ENCODE measurements around the gene GLRX.
A peak's percentile ranks its signal among the peaks of the same experiment; 100 is the strongest.

GLRX gene

GRCh38 chr5:95808686-95809413 is 13.7 kb downstream of the GLRX start:
- DNase-seq = peak; percentile 85 to 87

GRCh38 chr5:95808013-95808685 is 14.4 kb downstream of the GLRX start:
- DNase-seq = no peak

- DNase-seq = no peak
Observed at GRCh38 chr5:95806687-95807086, 15.8 kb downstream of the GLRX start.

DNA sequence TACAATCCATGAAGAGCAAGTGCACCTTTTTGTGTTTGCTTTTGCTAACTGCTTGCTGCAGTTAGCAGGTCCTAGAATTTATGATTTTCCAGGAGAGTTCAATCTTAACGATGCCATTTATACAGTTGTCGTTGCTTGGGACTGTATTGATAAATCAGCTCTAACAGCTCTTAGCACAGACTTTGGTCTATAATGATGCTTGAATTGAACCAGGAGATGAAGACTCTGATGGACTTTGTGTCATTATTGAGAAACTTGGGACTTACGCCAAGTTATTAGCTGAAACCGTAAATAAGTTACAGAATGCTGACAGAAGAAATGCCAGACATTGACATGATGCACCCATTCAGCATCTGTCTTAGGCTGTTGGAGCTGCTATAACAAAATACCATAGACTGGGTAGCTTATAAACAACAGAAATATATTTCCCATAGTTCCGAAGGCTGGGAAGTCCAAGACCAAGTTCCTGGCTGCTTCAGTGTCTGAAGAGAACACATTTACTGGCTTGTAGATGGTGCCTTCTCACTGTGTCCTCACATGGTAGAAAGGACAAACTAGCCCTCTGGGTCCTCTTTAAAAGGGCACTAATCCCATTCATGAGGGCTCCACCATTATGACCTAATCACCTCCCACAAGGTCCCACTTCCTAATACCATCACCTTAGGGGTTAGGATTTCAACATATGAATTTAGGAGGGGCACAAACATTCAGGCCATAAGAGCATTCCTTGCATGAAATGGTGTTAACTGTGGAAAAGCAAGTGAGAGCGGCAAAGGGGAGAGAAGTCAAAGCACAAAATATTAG is 17.6 kb downstream of the GLRX start:
- no peak for DNase-seq

- DNase-seq = no peak
Observed at GRCh38 chr5:95803271-95804148, 19.0 kb downstream of the GLRX start.

DNA sequence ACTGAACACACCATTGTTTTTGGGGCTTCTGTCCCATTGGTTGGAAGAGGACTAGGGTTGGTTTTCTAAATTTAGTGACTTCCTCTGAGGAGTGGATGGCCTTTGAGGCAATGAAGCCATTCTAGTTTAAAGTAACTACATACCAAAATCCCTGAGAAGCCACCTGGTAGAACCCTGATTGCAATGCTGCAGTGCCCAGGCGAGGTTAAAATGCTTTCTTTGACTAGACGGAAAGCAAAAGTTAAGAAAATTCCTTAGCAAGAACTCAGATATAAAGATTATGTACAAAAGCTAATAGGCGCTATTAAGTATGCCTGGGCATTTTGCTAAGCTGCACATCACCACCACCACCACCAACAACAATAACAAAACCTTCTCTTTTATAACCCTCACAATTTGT is 20.6 kb downstream of the GLRX start:
- no peak for DNase-seq

DNA sequence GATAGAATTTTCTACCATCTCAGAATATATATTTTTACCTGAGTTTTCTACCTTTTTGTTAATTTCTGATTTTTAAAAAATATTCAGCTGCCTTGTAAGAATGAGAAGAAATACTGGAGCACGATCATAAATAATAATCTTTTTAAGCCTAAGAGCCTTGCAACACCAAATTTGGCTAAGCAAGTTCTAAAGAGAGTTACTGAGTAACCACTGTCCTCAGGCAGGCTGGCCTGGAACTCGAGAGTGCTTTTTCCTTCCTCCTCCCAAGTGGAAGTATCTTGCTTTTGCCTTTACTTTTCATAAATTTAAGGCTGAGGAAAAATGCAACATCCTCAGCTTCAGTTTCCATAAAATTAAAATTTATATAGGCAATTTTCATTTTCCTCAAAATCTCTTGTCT is 21.0 kb downstream of the GLRX start:
- no peak for DNase-seq

GRCh38 chr5:95800553-95800952 is 22.0 kb downstream of the GLRX start:
- DNase-seq = no peak

DNA sequence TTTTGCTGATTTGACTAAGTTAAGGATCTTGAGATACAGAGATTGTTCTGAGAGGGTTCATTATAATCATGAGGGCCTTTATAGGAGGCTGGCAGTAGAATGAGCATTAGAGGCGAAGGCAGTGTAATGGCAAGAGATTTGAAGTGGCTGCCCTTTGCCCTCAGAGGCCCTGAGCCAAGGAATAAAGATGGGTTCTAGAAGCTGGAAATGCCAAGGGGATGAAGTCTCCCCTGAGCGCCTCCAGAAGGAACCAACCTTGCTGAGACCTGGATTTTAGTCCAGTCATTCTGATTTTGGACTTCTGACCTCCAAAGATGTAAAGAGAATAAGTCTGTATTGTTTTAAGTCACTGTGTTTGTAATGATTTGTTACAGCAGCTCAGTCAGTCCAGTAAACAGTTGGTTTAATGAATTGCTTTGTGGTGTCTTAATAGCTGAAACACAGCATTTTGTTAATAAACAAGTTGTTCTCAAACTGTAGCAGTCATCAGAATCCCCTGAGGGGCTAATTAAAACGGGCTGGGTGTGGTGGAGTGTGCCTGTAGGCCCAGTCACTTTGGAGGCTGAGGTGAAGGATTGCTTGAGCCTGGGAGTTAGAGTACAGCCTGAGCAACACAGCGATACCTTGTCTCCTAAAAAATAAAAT is 23.2 kb downstream of the GLRX start:
- no peak for DNase-seq

GRCh38 chr5:95798545-95798944 is 24.0 kb downstream of the GLRX start:
- DNase-seq = no peak

- DNase-seq = no peak
Observed at GRCh38 chr5:95798048-95798447, 24.5 kb downstream of the GLRX start.

DNA sequence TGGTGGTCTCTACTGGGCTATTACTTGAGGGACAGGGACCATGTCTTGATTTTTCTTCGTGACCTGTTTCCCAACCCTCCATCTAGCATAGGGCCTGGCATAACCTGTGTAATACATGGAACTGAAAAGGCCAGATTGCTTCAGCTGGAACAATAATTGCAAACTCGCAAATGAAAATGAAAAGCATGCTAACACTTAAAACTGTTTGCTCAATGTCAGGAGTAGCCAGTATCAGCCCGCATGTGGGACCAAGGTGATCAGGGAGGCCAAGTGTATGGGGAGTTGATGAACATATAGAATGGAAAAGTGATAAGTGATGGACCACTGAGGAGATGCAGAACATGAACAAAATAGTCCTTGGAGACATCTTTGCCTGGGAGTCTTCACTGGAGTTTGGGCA is 25.2 kb downstream of the GLRX start:
- DNase-seq = no peak

DNA sequence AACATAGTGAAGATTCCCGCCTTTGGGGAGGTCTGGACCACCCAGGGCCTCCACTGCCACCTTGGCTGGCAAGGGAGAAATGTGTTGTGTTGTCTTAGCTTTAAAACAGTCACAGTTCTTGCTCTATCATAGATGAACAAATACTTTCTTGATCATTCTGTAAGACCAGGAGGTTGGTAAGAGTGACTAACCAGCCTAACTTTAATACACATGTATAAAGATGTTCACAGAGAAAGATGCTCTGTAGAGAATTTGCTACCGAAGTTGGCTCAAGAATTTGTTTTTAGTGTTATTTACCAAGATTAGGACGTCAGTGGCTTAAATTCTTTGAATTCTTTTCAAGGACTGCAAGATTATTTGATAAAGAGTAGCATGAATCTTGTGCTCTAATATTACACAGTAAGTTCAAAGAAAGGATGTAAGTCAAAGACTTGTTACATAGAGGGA is 28.4 kb downstream of the GLRX start:
- no peak for DNase-seq

- DNase-seq = no peak
Observed at GRCh38 chr5:95791751-95792150, 30.8 kb downstream of the GLRX start.

DNA sequence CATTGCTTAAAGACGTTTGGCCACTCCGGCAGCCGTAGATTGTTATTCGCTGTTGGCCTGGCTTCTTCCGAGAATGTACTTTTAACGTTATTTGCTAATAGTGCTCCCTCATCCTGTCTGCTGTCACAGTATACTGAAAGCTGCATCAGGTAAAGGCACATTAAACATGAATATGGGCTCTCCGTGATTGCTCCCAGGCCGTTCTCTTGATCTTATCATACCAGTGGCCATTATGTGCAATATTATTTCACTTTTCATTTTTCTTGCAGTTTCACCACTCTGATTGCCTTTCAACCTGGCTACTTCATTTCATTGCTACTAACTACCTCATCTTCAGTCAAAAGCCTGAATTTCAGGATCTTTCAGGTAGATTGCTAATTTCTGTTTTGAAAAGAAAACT is 34.0 kb downstream of the GLRX start:
- no peak for DNase-seq

- DNase-seq = no peak
Observed at GRCh38 chr5:95786821-95787418, 35.6 kb downstream of the GLRX start.

DNA sequence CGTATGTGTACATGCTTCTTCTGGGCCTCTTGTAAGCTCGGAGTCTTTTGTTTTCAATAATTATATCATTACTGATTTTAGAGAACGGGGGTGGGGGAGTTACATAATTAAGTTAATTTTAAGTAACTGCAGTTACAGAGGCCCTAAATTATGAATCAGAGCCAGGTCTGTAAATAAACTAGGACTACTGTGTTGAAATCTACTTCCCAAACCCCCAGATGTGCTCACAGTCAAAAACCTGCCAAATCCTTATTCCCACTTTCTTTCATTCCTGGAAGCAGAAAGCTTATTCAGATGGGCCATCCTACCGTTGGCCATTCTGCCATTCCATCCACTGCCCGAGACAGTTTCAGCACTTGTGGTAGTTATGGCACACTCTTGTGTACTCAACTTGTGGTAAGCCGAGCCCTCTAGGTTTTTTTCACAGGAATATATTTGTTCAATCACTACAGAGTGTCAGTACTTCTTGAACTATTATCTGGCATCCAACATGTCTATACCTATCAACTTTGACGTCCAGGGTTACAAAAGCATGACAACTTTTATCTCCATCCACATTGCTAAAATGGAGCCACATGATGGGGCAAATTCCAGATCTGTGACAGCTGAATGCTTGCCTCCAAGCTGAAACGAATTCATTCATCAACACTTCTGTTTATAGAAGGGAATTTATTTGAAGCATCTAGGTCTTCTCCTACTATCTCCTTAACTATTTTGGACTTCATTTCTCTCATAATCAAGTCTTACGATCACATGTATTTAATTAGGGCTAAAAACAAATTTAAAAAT is 37.8 kb downstream of the GLRX start:
- no peak for DNase-seq

GRCh38 chr5:95783661-95784060 is 38.9 kb downstream of the GLRX start:
- no peak for DNase-seq

DNA sequence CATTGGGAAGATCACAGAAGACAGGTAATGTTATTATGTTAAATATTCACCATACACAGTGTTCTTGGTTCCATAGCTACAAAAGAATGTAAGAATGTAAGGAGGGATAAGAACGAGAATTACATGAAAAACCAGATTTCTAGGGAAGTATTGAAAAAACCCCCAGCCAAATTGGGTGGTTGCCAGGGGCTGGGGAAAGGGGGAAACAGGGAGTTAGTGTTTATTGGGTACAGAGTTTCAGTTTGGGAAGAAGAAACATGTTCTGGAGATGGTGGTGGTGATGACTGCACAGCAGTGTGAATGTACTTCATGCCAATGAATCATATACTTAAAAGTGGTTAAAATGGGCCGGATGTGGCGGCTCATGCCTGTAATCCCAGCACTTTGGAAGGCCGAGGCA is 40.3 kb downstream of the GLRX start:
- no peak for DNase-seq

DNA sequence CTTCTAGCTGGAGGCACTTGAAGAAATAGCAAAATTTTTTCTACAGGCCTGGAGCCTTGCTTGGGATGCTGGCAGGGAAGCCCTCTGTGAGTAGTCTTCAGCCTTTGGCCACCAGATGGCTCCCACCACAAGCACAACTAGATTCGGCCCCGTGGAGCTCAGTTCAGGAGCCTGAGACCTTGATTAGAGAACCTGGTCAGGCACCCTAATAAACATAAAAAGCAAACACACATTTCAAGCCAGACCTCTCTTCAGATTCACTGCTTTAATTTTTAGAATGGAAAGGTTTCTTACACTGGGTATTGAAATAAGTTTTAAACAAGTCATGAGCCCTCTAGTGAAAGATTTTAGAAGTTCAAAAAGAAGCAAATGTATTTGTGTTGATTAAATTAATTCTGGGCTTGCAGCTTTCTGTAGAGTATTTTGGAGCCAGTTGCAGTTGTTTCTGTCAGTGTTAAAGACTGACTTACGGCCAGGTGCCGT is 41.4 kb downstream of the GLRX start:
- peak; percentile 77 for DNase-seq

DNA sequence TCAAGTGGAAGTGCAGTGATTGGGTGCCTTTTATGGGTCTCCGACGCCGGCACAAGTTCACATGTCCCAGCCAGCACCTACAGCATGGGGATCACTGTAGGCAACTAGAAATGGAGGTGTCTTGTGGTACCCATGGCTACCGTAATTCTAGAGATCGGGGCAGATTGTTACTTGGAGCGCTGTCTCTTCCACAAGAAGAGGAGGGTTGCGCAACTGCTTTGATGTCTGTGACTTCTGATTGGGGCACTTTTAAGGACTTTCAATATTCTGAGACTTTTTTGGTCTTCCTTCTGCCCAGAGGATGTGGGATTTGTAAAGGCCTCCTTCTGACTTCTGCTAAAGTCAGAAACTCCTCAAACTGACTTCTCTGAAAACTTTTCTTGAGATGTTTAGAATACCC is 41.9 kb downstream of the GLRX start:
- DNase-seq = no peak
